HFFc6 (cell line): ENCODE data around the gene DCUN1D3. TPM values are rescaled to one million over a fixed set of nuclear protein-coding genes. Genes with fewer than 3 reads are reported as not detected.

Experiments
- DNase-seq: peaks from one replicate; pipeline ENCODE4 v3.0.0-alpha.2; 2018
- H3K27ac Mint-ChIP-seq: 2 replicates; pipeline ENCODE4 v1.8.0; 2020; ENCODE audit warnings: mild to moderate bottlenecking, mixed read lengths
- H3K27me3 Mint-ChIP-seq: 2 replicates; pipeline ENCODE4 v1.8.0; 2021; ENCODE audit warnings: mild to moderate bottlenecking, moderate library complexity, mixed read lengths; ENCODE audit not compliant: insufficient read depth
- H3K36me3 Mint-ChIP-seq: 2 replicates; pipeline ENCODE4 v1.8.0; 2021; ENCODE audit warnings: low read depth, mixed read lengths
- H3K4me1 Mint-ChIP-seq: 2 replicates; pipeline ENCODE4 v1.8.0; 2020; ENCODE audit warnings: low read depth, mixed read lengths
- H3K4me3 Mint-ChIP-seq: 2 replicates; pipeline ENCODE4 v1.8.0; 2020; ENCODE audit warnings: mild to moderate bottlenecking, moderate library complexity, mixed read lengths
- H3K9me3 Mint-ChIP-seq: 2 replicates; pipeline ENCODE4 v1.8.0; 2020; ENCODE audit warnings: mild to moderate bottlenecking, mixed read lengths
- total RNA-seq, 6 experiments: library from RNA; stranded (reverse); fragmentation: NEBNext Ultra II Directional; extraction: Animal tissue kit (Norgen Biotek cat#: 25700); gene quantifications; 2 replicates in 1 of 6; 3 replicates in 5 of 6; pipeline ENCODE4 v1.2.3, GENCODE V29; 2021
- TF ChIP-seq, protein P1 (sequence below): fragments of 200-600 bp; sonication (generic); IDR thresholded peaks from 2 replicates; pipeline ENCODE4 v1.5.0; 2021; ENCODE audit warnings: antibody characterized with exemption, mild to moderate bottlenecking

The DCUN1D3 gene
- total RNA-seq, 6 experiments from 2014 or later: 29.2 to 41.0 (median 32.1) TPM

DNA sequence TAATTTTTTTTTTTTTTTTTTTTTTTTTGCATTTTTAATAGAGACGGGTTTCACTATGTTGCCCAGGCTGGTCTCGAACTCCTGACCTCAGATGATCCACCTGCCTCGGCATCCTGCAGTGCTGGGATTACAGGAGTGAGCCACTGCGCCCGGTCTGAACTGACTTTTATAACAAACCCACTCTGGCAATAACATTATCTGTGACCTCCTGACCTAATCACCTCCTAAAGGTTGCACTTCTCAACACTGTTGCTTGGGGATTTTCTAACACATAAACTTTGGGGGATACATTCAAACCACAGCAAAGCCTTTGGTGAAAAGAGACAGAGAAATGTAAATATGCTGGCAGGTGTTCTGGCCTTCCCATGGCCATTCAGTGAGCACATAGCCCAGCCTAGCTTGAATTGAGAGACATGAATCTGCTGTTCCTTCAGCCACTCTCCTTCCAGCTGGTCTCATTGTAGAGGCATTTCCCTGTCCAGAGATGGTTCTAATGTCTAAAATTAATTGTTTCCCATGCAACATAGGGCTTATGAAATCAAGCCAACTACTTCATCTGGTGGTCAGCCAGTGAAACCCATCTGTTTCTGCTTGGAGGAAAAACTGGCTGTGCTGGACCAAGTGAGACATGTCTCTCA is 28.7 kb upstream of the DCUN1D3 start:
- Mint-ChIP-seq H3K36me3 (no peaks in the 10 kb centered on the region; the same call in 1 of the 2 replicates), H3K4me1 (peaks cover 18% of the 10 kb centered on the region), H3K4me3 (no peak overlapping the region), H3K9me3 (no peaks in the 10 kb centered on the region), H3K27ac (no peak overlapping the region), H3K27me3 (no peaks in the 10 kb centered on the region)
- TF ChIP-seq, protein P1, sequence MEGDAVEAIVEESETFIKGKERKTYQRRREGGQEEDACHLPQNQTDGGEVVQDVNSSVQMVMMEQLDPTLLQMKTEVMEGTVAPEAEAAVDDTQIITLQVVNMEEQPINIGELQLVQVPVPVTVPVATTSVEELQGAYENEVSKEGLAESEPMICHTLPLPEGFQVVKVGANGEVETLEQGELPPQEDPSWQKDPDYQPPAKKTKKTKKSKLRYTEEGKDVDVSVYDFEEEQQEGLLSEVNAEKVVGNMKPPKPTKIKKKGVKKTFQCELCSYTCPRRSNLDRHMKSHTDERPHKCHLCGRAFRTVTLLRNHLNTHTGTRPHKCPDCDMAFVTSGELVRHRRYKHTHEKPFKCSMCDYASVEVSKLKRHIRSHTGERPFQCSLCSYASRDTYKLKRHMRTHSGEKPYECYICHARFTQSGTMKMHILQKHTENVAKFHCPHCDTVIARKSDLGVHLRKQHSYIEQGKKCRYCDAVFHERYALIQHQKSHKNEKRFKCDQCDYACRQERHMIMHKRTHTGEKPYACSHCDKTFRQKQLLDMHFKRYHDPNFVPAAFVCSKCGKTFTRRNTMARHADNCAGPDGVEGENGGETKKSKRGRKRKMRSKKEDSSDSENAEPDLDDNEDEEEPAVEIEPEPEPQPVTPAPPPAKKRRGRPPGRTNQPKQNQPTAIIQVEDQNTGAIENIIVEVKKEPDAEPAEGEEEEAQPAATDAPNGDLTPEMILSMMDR: no peak
- DNase-seq: no peak

DNA sequence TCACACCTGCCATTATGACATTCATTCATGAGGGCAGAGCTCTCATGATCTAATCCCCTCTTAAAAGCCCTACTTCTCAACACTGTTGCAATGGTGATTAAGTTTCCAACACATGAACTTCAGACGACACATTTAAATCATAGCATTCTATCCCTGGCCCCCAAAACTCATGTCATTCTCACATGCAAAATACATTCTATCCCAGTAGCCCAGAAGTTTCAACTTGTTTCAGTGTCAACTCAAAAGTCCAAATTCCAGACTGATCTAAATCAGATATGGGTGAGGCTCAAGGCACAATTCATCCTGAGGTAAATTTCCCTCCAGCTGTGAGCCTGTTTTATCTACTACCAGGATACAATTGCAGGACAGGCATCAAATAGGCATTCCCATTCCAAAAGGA is 25.6 kb upstream of the DCUN1D3 start:
- H3K36me3 Mint-ChIP-seq: no peaks in the 10 kb centered on the region; the same call in 1 of the 2 replicates
- H3K4me3 Mint-ChIP-seq: no peak overlapping the region
- H3K4me1 Mint-ChIP-seq: peaks cover 11% of the 10 kb centered on the region
- TF ChIP-seq, protein P1: no peak
- no peaks in the 10 kb centered on the region for H3K27me3 Mint-ChIP-seq
- H3K27ac Mint-ChIP-seq: no peak overlapping the region
- no peaks in the 10 kb centered on the region for H3K9me3 Mint-ChIP-seq
- DNase-seq: no peak

DNA sequence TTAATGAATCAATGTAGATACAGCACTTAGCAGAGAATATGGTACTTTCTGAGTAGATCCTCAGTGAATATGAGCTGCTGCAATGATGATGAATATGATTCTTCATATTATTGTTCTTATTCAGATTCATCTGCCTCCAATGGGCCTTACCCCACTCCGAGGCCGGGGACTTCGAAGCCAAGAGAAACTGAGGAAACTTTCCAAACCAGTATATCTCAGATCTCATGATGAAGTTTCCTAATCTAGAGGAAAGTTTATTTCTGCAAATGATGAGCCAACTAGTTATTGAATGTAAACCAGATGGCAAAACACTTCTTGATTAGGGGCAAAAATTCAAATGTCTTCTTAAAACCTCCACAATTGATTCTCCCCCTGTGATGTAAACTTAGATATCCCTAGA is 23.7 kb upstream of the DCUN1D3 start:
- no peaks in the 10 kb centered on the region for H3K9me3 Mint-ChIP-seq

DNA sequence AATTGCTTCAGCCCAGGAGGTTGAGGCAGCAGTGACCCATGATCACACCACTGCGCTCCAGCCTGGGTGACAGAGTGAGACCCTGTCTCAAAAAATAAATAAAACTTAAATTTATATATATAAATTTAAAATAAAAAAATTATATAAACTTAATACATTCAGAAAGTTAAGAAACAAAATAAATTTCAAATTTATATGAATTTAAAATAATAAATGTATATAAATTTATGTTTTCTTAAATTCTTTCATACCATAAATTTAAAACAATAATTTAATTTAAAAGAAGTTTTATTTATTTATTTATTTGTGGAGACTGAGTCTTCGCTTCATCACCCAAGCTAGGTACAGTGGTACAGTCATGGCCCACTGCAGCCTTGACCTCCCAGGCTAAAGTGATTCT is 20.6 kb upstream of the DCUN1D3 start:
- H3K36me3 Mint-ChIP-seq: peaks cover 14% of the 10 kb centered on the region
- H3K9me3 Mint-ChIP-seq: no peaks in the 10 kb centered on the region
- H3K27ac Mint-ChIP-seq: no peak overlapping the region
- H3K27me3 Mint-ChIP-seq: peaks cover 1% of the 10 kb centered on the region; the same call in 1 of the 2 replicates
- no peak overlapping the region for H3K4me3 Mint-ChIP-seq
- peaks cover 11% of the 10 kb centered on the region for H3K4me1 Mint-ChIP-seq
- no peak for DNase-seq
- TF ChIP-seq, protein P1: no peak

More for the DNA sequence above, 23.7 kb upstream of the DCUN1D3 start:
- Mint-ChIP-seq H3K36me3 (no peaks in the 10 kb centered on the region; the same call in 1 of the 2 replicates), H3K27ac (no peak overlapping the region), H3K4me3 (no peak overlapping the region), H3K4me1 (peaks cover 5% of the 10 kb centered on the region), H3K27me3 (no peaks in the 10 kb centered on the region)
- no peak for DNase-seq
- TF ChIP-seq, protein P1: no peak

DNA sequence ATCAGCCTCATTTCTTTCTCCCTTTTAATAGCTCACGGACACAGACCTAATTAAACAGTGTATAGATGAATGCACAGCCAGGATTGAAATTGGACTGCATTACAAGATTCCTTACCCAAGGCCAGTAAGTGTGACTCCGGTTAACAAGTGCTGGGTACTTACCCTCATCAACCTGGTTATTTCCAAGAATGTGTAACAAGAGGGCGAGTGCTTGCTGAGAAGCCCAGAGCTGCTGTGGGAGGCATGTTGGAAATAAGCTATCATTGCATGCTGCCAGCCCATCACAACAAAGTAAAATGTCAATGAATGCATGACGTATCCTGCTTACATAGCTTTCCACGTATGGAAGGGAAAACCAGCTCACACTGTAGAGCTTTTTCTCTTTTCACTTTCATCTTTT is 19.9 kb upstream of the DCUN1D3 start:
- H3K27me3 Mint-ChIP-seq: peaks cover 1% of the 10 kb centered on the region; the same call in 1 of the 2 replicates
- no peaks in the 10 kb centered on the region for H3K9me3 Mint-ChIP-seq
- TF ChIP-seq, protein P1: no peak
- H3K4me3 Mint-ChIP-seq: no peak overlapping the region
- H3K27ac Mint-ChIP-seq: no peak overlapping the region
- H3K4me1 Mint-ChIP-seq: peaks cover 11% of the 10 kb centered on the region
- H3K36me3 Mint-ChIP-seq: peaks cover 19% of the 10 kb centered on the region
- no peak for DNase-seq
